HepG2 (cell line): ENCODE measurements around the gene ISLR2.
"Not testable (repeated sequence)": the region's sequence is repeated elsewhere in the genome, so short reads cannot be mapped to it uniquely, and the experiment has no call there.

Experiments
- CBX5 ChIP-seq: sonication (generic); formaldehyde crosslinking; IDR thresholded peaks from 2 replicates; pipeline ENCODE4 v1.4.0; 2020; ENCODE audit warnings: missing genetic modification reagents, borderline replicate concordance
- HDAC1 ChIP-seq: sonication (generic); formaldehyde crosslinking; IDR thresholded peaks from 2 replicates; pipeline ENCODE4 v1.5.1; 2020; ENCODE audit warnings: mild to moderate bottlenecking, missing genetic modification reagents
- JUN ChIP-seq: sonication (generic); formaldehyde crosslinking; IDR thresholded peaks from 2 replicates; pipeline ENCODE4 v1.4.0; 2020; ENCODE audit warnings: mild to moderate bottlenecking, missing genetic modification reagents
- NR1H2 ChIP-seq: sonication (generic); formaldehyde crosslinking; IDR thresholded peaks from 2 replicates; pipeline ENCODE4 v1.8.1; 2022; ENCODE audit warnings: low read depth, missing genetic modification reagents, borderline replicate concordance
- POLR2AphosphoS5 ChIP-seq: IDR thresholded peaks from 2 replicates; pipeline ENCODE4 v1.6.1; 2012; ENCODE audit warnings: low read depth, low read length
- RCOR2 ChIP-seq: IDR thresholded peaks from 2 replicates; pipeline ENCODE4 v1.6.1; 2016; ENCODE audit warnings: missing biosample characterization, missing genetic modification reagents
- REXO4 ChIP-seq: sonication (generic); formaldehyde crosslinking; IDR thresholded peaks from 2 replicates; pipeline ENCODE4 v1.8.0; 2022; ENCODE audit warnings: missing genetic modification reagents, mild to moderate bottlenecking, borderline replicate concordance
- SP2 ChIP-seq: sonication (generic); formaldehyde crosslinking; IDR thresholded peaks from 2 replicates; pipeline ENCODE4 v1.5.1; 2020; ENCODE audit warnings: mild to moderate bottlenecking, missing genetic modification reagents
- SRSF1 ChIP-seq: fragments of 200-400 bp; formaldehyde crosslinking; optimal IDR thresholded peaks from 2 replicates; pipeline ENCODE3; 2017; ENCODE audit warnings: mild to moderate bottlenecking, low read depth, low read length, moderate library complexity
- TF ChIP-seq, protein P1 (sequence below): sonication (generic); formaldehyde crosslinking; IDR thresholded peaks from 2 replicates; pipeline ENCODE4 v1.5.0; 2020; ENCODE audit warnings: mild to moderate bottlenecking, missing genetic modification reagents, moderate library complexity
- TF ChIP-seq, protein P2 (sequence below): IDR thresholded peaks from 2 replicates; pipeline ENCODE4 v1.6.1; 2012; ENCODE audit warnings: inconsistent platforms
- TF ChIP-seq, protein P3 (sequence below), 2 experiments: sonication (generic) in 1 of 2; formaldehyde crosslinking in 1 of 2; IDR thresholded peaks; 2 replicates each; pipeline versions ENCODE4 v1.5.1 to v1.6.1; 2011 to 2020; ENCODE audit warnings: borderline replicate concordance in 1 of 2, low read depth in 1 of 2, low read length in 1 of 2, mild to moderate bottlenecking in 1 of 2, missing genetic modification reagents in 1 of 2, moderate library complexity in 1 of 2

DNA sequence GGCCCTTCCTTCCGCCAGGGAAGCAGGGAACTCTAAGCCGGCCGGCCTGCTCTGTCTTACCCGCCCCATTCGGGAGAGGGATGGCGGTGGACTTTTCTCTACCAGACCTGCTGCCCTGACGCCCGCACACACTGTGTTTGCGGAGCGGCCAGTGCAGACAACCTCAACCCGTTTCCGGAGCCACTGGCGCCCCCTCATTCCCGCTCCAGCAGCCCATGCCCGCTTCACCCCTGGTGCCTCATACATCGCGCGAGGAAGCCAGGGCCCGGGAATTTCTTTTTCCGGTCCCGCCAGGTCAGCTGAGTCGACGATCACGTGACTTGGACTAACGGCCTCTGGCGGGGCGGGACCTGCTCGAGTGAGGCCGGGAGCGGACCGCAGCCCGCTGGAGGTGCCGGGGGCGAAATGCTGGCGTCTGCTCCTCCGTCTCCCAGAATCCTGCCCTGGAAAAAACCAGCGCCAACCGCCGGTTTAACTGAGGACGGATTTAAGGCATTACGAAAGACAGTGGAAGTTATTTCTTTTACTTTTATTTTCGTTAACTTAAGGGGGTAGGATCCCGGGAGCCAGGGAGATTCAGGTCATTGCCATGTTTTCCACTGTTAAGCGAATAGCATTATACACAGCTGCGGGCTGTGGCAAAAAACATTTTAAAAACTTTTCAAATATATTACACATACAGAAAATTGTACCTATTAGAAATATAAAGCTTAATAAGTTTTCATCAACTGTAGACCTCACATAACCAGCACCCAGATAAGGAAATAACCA is 30.2 kb upstream of the ISLR2 start:
- not testable (repeated sequence) for TF ChIP-seq SP2; NR1H2 (CRISPR knock-in tag); SRSF1; RCOR2 (CRISPR knock-in tag); REXO4 (CRISPR knock-in tag); JUN (CRISPR knock-in tag); POLR2AphosphoS5
- TF ChIP-seq, protein P1, sequence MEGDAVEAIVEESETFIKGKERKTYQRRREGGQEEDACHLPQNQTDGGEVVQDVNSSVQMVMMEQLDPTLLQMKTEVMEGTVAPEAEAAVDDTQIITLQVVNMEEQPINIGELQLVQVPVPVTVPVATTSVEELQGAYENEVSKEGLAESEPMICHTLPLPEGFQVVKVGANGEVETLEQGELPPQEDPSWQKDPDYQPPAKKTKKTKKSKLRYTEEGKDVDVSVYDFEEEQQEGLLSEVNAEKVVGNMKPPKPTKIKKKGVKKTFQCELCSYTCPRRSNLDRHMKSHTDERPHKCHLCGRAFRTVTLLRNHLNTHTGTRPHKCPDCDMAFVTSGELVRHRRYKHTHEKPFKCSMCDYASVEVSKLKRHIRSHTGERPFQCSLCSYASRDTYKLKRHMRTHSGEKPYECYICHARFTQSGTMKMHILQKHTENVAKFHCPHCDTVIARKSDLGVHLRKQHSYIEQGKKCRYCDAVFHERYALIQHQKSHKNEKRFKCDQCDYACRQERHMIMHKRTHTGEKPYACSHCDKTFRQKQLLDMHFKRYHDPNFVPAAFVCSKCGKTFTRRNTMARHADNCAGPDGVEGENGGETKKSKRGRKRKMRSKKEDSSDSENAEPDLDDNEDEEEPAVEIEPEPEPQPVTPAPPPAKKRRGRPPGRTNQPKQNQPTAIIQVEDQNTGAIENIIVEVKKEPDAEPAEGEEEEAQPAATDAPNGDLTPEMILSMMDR (CRISPR knock-in tag): not testable (repeated sequence)
- peak; percentile 50; the same call in 1 of the 2 replicates for TF ChIP-seq HDAC1
- TF ChIP-seq, protein P2, sequence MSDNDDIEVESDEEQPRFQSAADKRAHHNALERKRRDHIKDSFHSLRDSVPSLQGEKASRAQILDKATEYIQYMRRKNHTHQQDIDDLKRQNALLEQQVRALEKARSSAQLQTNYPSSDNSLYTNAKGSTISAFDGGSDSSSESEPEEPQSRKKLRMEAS: peak; percentile 76
- TF ChIP-seq, protein P3, sequence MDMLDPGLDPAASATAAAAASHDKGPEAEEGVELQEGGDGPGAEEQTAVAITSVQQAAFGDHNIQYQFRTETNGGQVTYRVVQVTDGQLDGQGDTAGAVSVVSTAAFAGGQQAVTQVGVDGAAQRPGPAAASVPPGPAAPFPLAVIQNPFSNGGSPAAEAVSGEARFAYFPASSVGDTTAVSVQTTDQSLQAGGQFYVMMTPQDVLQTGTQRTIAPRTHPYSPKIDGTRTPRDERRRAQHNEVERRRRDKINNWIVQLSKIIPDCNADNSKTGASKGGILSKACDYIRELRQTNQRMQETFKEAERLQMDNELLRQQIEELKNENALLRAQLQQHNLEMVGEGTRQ (IDR thresholded peaks at IDR 0.05; ENCODE audit: low read depth, low read length): 0 out of 2 replicates have a peak, but pooled peaks have one; percentile 31
- TF ChIP-seq, protein P3 (CRISPR knock-in tag; IDR thresholded peaks at IDR 0.05; ENCODE audit: borderline replicate concordance): peak; percentile 84; the same call in 1 of the 2 replicates
- peak; percentile 49; the same call in 1 of the 2 replicates for TF ChIP-seq CBX5 (CRISPR knock-in tag)
